HCT116 (cell line): ENCODE results near the gene STAG3. TPM values are rescaled to one million over a fixed set of nuclear protein-coding genes. Genes with fewer than 3 reads are reported as not detected.
"Not testable (repeated sequence)": the region's sequence is repeated elsewhere in the genome, so short reads cannot be mapped to it uniquely, and the experiment has no call there.

Experiments used
- ATAC-seq: fragments of 200-7000 bp; cut with Tn5 transposase; 2 replicates; pipeline ENCODE4 v1.9.1; 2020; ENCODE audit warnings: mild to moderate bottlenecking, moderate library complexity
- BruUV-seq: library from RNA; stranded (reverse); fragments of 400-500 nt; replicated peaks from 2 replicates; lab custom pipeline; 2021; lab: Mats Ljungman, UMichigan
- CTCF ChIA-PET: fragments of 300-600 bp; sonication (Branson Sonifier 250); formaldehyde crosslinking; loops from one replicate; lab custom pipeline; 2021; ENCODE audit warnings: antibody characterized with exemption; lab: Charles Lee
- POLR2A ChIA-PET: fragments of 300-600, 350-600 bp; sonication (Branson Sonifier 250); formaldehyde crosslinking; loops from one replicate; lab custom pipeline; 2021; ENCODE audit warnings: antibody characterized with exemption; lab: Charles Lee
- RAD21 ChIA-PET, 2 experiments: fragments of 300-600 bp; sonication (Branson Sonifier 250); formaldehyde crosslinking; loops; one replicate each; lab custom pipeline; 2023; ENCODE audit warnings: low total read pairs in 2 of 2; ENCODE audit not compliant: uncharacterized antibody in 2 of 2, unreplicated experiment in 2 of 2, low non-redundant PET in 1 of 2; lab: Charles Lee
- DNase-seq: peaks from one replicate; pipeline ENCODE4 v3.0.0-alpha.2; 2010; ENCODE audit warnings: low read depth, low spot score
- H2AFZ ChIP-seq: fragments of 200-600 bp; shearing (Covaris generic), sonication (generic); 2 replicates; pipeline ENCODE4 v1.6.1; 2017; ENCODE audit warnings: low read depth, mixed run types, mixed read lengths, antibody characterized with exemption, low read length; ENCODE audit not compliant: poor library complexity, severe bottlenecking
- H3K27ac ChIP-seq: 2 replicates; pipeline ENCODE4 v1.5.1; 2012; ENCODE audit warnings: low read depth, low read length
- H3K27me3 ChIP-seq: fragments of 200-600 bp; sonication (generic); 2 replicates; pipeline ENCODE4 v1.6.1; 2016; ENCODE audit warnings: mixed run types, low read length, mixed read lengths; ENCODE audit not compliant: insufficient read depth
- H3K36me3 ChIP-seq, 2 experiments: fragments of 200-500 bp in 1 of 2; fragments of 200-600 bp in 1 of 2; sonication (Bioruptor generic) in 1 of 2; sonication (generic) in 1 of 2; 2 replicates each; pipeline versions ENCODE4 v1.5.1 to v1.6.1; 2014 to 2016; ENCODE audit warnings: low read length in 2 of 2, inconsistent platforms in 1 of 2, mixed read lengths in 1 of 2, mixed run types in 1 of 2; ENCODE audit not compliant: insufficient read depth in 2 of 2, control insufficient read depth in 1 of 2
- H3K4me1 ChIP-seq, 2 experiments: fragments of 200-600 bp in 1 of 2; sonication (generic) in 1 of 2; 2 replicates each; pipeline versions ENCODE4 v1.5.1 to v1.6.1; 2012 to 2017; ENCODE audit warnings: low read length in 2 of 2, inconsistent platforms in 1 of 2, mild to moderate bottlenecking in 1 of 2, mixed read lengths in 1 of 2, mixed run types in 1 of 2, moderate library complexity in 1 of 2; ENCODE audit not compliant: insufficient read depth in 2 of 2, control insufficient read depth in 1 of 2
- H3K4me2 ChIP-seq: fragments of 200-600 bp; sonication (generic); 2 replicates; pipeline ENCODE4 v1.6.1; 2017; ENCODE audit warnings: mixed run types, low read length, mixed read lengths
- H3K4me3 ChIP-seq, 2 experiments: fragments of 200-600 bp in 1 of 2; sonication (generic) in 1 of 2; replicated peaks in 1 of 2; 2 replicates each; pipeline ENCODE4 v1.5.1; 2011 to 2016; ENCODE audit warnings: low read length in 2 of 2, control low read depth in 1 of 2, low read depth in 1 of 2, mild to moderate bottlenecking in 1 of 2, mixed read lengths in 1 of 2, mixed run types in 1 of 2
- H3K79me2 ChIP-seq: fragments of 200-600 bp; sonication (generic); 2 replicates; pipeline ENCODE4 v1.6.1; 2017; ENCODE audit warnings: mild to moderate bottlenecking, mixed run types, low read length, moderate library complexity, mixed read lengths; ENCODE audit not compliant: insufficient read depth
- H3K9ac ChIP-seq: fragments of 200-600 bp; sonication (generic); 2 replicates; pipeline ENCODE4 v1.6.1; 2016; ENCODE audit warnings: low read length, mixed read lengths
- H3K9me2 ChIP-seq: fragments of 200-600 bp; sonication (generic), shearing (Covaris generic); 2 replicates; pipeline ENCODE4 v1.6.1; 2017; ENCODE audit warnings: mixed run types, mild to moderate bottlenecking, moderate library complexity; ENCODE audit not compliant: insufficient read depth
- H3K9me3 ChIP-seq, 2 experiments: fragments of 200-500 bp in 1 of 2; fragments of 200-600 bp in 1 of 2; sonication (Bioruptor generic) in 1 of 2; sonication (generic) in 1 of 2; 2 replicates each; pipeline ENCODE4 v1.6.1; 2014 to 2017; ENCODE audit warnings: low read length in 2 of 2, mixed read lengths in 2 of 2, inconsistent platforms in 1 of 2, low read depth in 1 of 2, mild to moderate bottlenecking in 1 of 2, mixed run types in 1 of 2, moderate library complexity in 1 of 2; ENCODE audit not compliant: control insufficient read depth in 1 of 2, insufficient read depth in 1 of 2
- H4K20me1 ChIP-seq: fragments of 200-600 bp; sonication (generic), shearing (Covaris generic); 2 replicates; pipeline ENCODE4 v1.6.1; 2017; ENCODE audit warnings: mixed run types, mild to moderate bottlenecking, moderate library complexity; ENCODE audit not compliant: insufficient read depth
- FOSL1 ChIP-seq: IDR thresholded peaks from 2 replicates; pipeline ENCODE4 v1.6.1; 2012; ENCODE audit warnings: low read depth
- JUND ChIP-seq: IDR thresholded peaks from 2 replicates; pipeline ENCODE4 v1.6.1; 2012
- SP1 ChIP-seq: IDR thresholded peaks from 2 replicates; pipeline ENCODE4 v1.6.1; 2012; ENCODE audit warnings: low read depth
- intact Hi-C: fragments of 100-400 bp; cut with micrococcal nuclease; formaldehyde crosslinking; loops from 2 replicates; pipeline ENCODE4 v1.10.0; 2022
- total RNA-seq: library from RNA; stranded (reverse); gene quantifications from one replicate; pipeline ENCODE4 v1.2.1, GENCODE V29; 2021; ENCODE audit not compliant: unreplicated experiment

Gene STAG3
- total RNA-seq, 1 experiment from 2014 or later, result 1.2 TPM

- H3K9me3 ChIP-seq, H3K36me3 ChIP-seq, H4K20me1 ChIP-seq, intact Hi-C loops, H3K27ac ChIP-seq, POLR2A ChIA-PET, H3K27me3 ChIP-seq, BruUV-seq, H2AFZ ChIP-seq, CTCF ChIA-PET, H3K9me2 ChIP-seq, ATAC-seq, H3K79me2 ChIP-seq, H3K4me3 ChIP-seq, RAD21 ChIA-PET: not testable (repeated sequence)
- peak overlapping the region; percentile 30; the same call in 1 of the 2 replicates for H3K9ac ChIP-seq
- TF ChIP-seq JUND (peak; percentile 69), FOSL1 (peak; percentile 72), SP1 (peak; percentile 49; the same call in 1 of the 2 replicates)
- peak; percentile 60 for DNase-seq
- H3K4me2 ChIP-seq, result peak overlapping the region; percentile 48
- peaks cover 47 to 69% of the 10 kb centered on the region in 2 experiments for H3K4me1 ChIP-seq
These were observed 65.7 kb downstream of the STAG3 start for GRCh38 chr7:100243385-100243784.

- H3K27ac ChIP-seq, H3K4me3 ChIP-seq, RAD21 ChIA-PET, BruUV-seq, H4K20me1 ChIP-seq, H3K79me2 ChIP-seq, H3K9ac ChIP-seq, H2AFZ ChIP-seq, CTCF ChIA-PET, H3K36me3 ChIP-seq, H3K9me2 ChIP-seq, DNase-seq, H3K27me3 ChIP-seq, H3K9me3 ChIP-seq, POLR2A ChIA-PET, intact Hi-C loops, ATAC-seq: not testable (repeated sequence)
- peaks cover 43 to 66% of the 10 kb centered on the region in 2 experiments for H3K4me1 ChIP-seq
- H3K4me2 ChIP-seq, result 0 out of 2 replicates have a peak overlapping the region, but pooled peaks have one; percentile 7
These were observed 67.4 kb downstream of the STAG3 start for GRCh38 chr7:100244988-100245605.

- ATAC-seq, H3K27ac ChIP-seq, H3K36me3 ChIP-seq, H3K27me3 ChIP-seq, H3K4me3 ChIP-seq, RAD21 ChIA-PET, H3K9me2 ChIP-seq, H2AFZ ChIP-seq, H4K20me1 ChIP-seq, POLR2A ChIA-PET, DNase-seq, H3K9me3 ChIP-seq, intact Hi-C loops, H3K79me2 ChIP-seq, H3K9ac ChIP-seq, BruUV-seq: not testable (repeated sequence)
- CTCF ChIA-PET, result interaction anchor here (1.3 kb wide), 1 partner anchor 19 kb away, joined by 3 read pairs; no protein-coding TSS in a partner anchor
- Histone ChIP-seq H3K4me1 (peaks cover 34 to 55% of the 10 kb centered on the region in 2 experiments), H3K4me2 (peak overlapping the region; percentile 12; the same call in 1 of the 2 replicates)
These were observed 68.6 kb downstream of the STAG3 start for GRCh38 chr7:100246121-100246864.

GRCh38 chr7:100246865-100247137, 69.1 kb downstream of the STAG3 start:
- H3K36me3 ChIP-seq, POLR2A ChIA-PET, H3K79me2 ChIP-seq, BruUV-seq, H3K9me3 ChIP-seq, H2AFZ ChIP-seq, H3K27me3 ChIP-seq, ATAC-seq, RAD21 ChIA-PET, DNase-seq, H3K4me3 ChIP-seq, intact Hi-C loops, H3K9me2 ChIP-seq, H4K20me1 ChIP-seq: not testable (repeated sequence)
- H3K4me1 ChIP-seq, result peaks cover 34 to 55% of the 10 kb centered on the region in 2 experiments
- peak overlapping the region; percentile 81 for H3K4me2 ChIP-seq
- CTCF ChIA-PET, result interaction anchor here (1.3 kb wide), 1 partner anchor 18 kb away, joined by 3 read pairs; no protein-coding TSS in a partner anchor
- H3K27ac ChIP-seq, result peak overlapping the region; percentile 64
- peak overlapping the region; percentile 43 for H3K9ac ChIP-seq
